ENCODE data around the gene MYADM. TPM values are rescaled to one million over a fixed set of nuclear protein-coding genes. Genes with fewer than 3 reads are reported as not detected.

The MYADM gene
- total RNA-seq, 1 donor from 2014 or later: 195 TPM

DNA sequence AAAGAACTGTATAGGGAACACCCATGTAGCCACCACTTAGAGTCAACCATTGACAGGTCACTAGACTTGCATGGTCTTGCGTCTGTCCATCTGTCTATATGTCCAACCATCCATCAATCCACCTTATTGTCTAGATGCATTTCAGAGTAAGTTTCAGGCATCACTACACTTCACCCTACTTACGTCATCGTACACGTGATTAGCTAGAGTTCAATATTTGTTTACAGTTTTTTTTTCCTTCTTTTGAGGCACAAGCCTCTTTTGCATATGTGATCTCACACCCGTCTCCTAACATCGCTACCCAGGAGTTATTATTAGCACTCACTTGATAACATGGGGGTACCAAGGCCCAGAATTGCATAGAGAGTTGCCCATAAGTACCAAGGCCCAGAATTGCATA, 48.3 kb downstream of the MYADM start:
- TF ChIP-seq, protein P1, sequence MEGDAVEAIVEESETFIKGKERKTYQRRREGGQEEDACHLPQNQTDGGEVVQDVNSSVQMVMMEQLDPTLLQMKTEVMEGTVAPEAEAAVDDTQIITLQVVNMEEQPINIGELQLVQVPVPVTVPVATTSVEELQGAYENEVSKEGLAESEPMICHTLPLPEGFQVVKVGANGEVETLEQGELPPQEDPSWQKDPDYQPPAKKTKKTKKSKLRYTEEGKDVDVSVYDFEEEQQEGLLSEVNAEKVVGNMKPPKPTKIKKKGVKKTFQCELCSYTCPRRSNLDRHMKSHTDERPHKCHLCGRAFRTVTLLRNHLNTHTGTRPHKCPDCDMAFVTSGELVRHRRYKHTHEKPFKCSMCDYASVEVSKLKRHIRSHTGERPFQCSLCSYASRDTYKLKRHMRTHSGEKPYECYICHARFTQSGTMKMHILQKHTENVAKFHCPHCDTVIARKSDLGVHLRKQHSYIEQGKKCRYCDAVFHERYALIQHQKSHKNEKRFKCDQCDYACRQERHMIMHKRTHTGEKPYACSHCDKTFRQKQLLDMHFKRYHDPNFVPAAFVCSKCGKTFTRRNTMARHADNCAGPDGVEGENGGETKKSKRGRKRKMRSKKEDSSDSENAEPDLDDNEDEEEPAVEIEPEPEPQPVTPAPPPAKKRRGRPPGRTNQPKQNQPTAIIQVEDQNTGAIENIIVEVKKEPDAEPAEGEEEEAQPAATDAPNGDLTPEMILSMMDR (IDR thresholded peaks at IDR 0.05; ENCODE audit: unreplicated experiment): no peak
- Mint-ChIP-seq H3K4me1 (no peaks in the 10 kb centered on the region), H3K36me3 (no peaks in the 10 kb centered on the region), H3K27me3 (ENCODE audit: low read depth) (peaks cover 54% of the 10 kb centered on the region), H3K4me3 (no peak overlapping the region), H3K9me3 (no peaks in the 10 kb centered on the region), H3K27ac (no peak overlapping the region)
- DNase-seq (ENCODE audit: low spot score in 2 of 2, unreplicated experiment in 2 of 2): no peak

DNA sequence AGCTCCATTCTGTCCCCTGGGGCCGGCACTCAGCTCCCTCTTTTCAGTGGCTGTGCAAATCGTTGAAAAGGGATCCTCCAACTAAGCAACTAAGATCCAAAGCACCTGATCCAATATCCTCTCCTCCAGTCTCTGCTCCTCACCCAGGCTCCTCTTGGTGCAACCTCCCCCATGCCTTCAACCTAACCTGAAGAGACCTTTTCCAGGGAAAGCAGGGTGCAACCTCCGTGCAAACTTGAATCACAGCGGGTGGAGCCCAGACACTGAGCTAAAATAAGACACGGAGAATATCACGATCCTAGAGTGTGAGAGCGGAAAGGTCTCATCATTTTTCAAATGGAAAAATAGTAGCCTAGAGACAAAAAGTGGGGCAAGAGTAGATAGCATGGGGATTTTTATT, 49.7 kb downstream of the MYADM start:
- TF ChIP-seq, protein P1 (IDR thresholded peaks at IDR 0.05; ENCODE audit: unreplicated experiment): no peak
- Mint-ChIP-seq H3K4me1 (no peaks in the 10 kb centered on the region), H3K4me3 (no peak overlapping the region), H3K27ac (no peak overlapping the region), H3K36me3 (no peaks in the 10 kb centered on the region), H3K9me3 (no peaks in the 10 kb centered on the region), H3K27me3 (ENCODE audit: low read depth) (peaks cover 41% of the 10 kb centered on the region)
- no peak for DNase-seq (ENCODE audit: low spot score in 2 of 2, unreplicated experiment in 2 of 2)

Other genes starting within 250 kb of the MYADM start
- gene DPRX, start 235.9 kb upstream of the MYADM start, total RNA-seq: not detected in 3 replicates
- 0.07 to 0.11 TPM in 2 of 3 replicates, not detected in the other for gene NLRP12, start 43.6 kb upstream of the MYADM start, total RNA-seq
- 19.1 to 21.6 TPM (median 19.3 TPM) in 3 replicates for gene PRKCG, start 14.3 kb downstream of the MYADM start, total RNA-seq
- 0.52 to 0.82 TPM (median 0.76 TPM) in 3 replicates for gene CACNG7, start 41.4 kb downstream of the MYADM start, total RNA-seq
- gene CACNG8, start 95.1 kb downstream of the MYADM start, total RNA-seq: 2.1 to 2.6 TPM (median 2.1 TPM) in 3 replicates
- 4.3 to 5.7 TPM (median 5.3 TPM) in 3 replicates for gene CACNG6, start 123.8 kb downstream of the MYADM start, total RNA-seq
- gene VSTM1, start 196.0 kb downstream of the MYADM start, total RNA-seq: not detected in 3 replicates
- gene TARM1, start 213.5 kb downstream of the MYADM start, total RNA-seq: not detected in 3 replicates
- gene OSCAR, start 232.9 kb downstream of the MYADM start, total RNA-seq: not detected in 3 replicates
- gene NDUFA3, start 235.0 kb downstream of the MYADM start, total RNA-seq: 126 to 135 TPM (median 135 TPM) in 3 replicates
- gene TFPT, start 247.8 kb downstream of the MYADM start, total RNA-seq: 19.2 to 20.7 TPM (median 20.1 TPM) in 3 replicates
- 80.6 to 84.0 TPM (median 82.1 TPM) in 3 replicates for gene PRPF31, start 247.9 kb downstream of the MYADM start, total RNA-seq

All from mesothelial cell of epicardium (in vitro differentiated cells).